ENCODE data around the gene CRELD1. TPM values are rescaled to one million over a fixed set of nuclear protein-coding genes. Genes with fewer than 3 reads are reported as not detected.

CRELD1 gene
- total RNA-seq, 4 donors from 2014 or later = 7.1 to 36.8 (median 18.9) TPM

- Histone ChIP-seq H3K4me1 (no peaks in the 10 kb centered on the region), H3K36me3 (peaks cover 0 to 36% (median 18%) of the 10 kb centered on the region in 4 donors), H3K4me3 (no peak overlapping the region), H3K27ac (no peak overlapping the region), H3K27me3 (no peaks in the 10 kb centered on the region), H3K9me3 (no peaks in the 10 kb centered on the region)
- intact Hi-C loops (cut with DNase I; ENCODE audit: low total_unique reads) = no loop called here
- TF ChIP-seq POLR2A (IDR thresholded peaks at IDR 0.05) (no peak), EP300 (IDR thresholded peaks at IDR 0.05; ENCODE audit: low read depth) (no peak), CTCF (IDR thresholded peaks at IDR 0.05) (no peak), POLR2AphosphoS5 (IDR thresholded peaks at IDR 0.05) (no peak)
- 90 to 98% methylated on average over 5 to 6 of the region's 6 CpGs for WGBS, 2 donors (ENCODE audit: low coverage in 1 of 2)
- no peak for DNase-seq
- in situ Hi-C loops (cut with MboI; ENCODE audit: low pct_ligation_motif_present in 1 of 4, low pct_unique_long_range_greater_than_20kb in 1 of 4, low sequenced_read_pairs in 3 of 4) = no loop called here
Observed at GRCh38 chr3:9965200-9965875, 31.7 kb downstream of the CRELD1 start.

GRCh38 chr3:9966841-9967240 is 33.2 kb downstream of the CRELD1 start:
- WGBS, 2 donors (ENCODE audit: low coverage in 1 of 2) = 92 to 100% methylated on average over 2 of the region's 2 CpGs
- TF ChIP-seq POLR2A (IDR thresholded peaks at IDR 0.05) (no peak), POLR2AphosphoS5 (IDR thresholded peaks at IDR 0.05) (no peak), EP300 (IDR thresholded peaks at IDR 0.05; ENCODE audit: low read depth) (no peak), CTCF (IDR thresholded peaks at IDR 0.05) (no peak)

GRCh38 chr3:9969632-9970019 is 36.0 kb downstream of the CRELD1 start:
- no peak for TF ChIP-seq EP300 (IDR thresholded peaks at IDR 0.05; ENCODE audit: low read depth)
- TF ChIP-seq POLR2AphosphoS5 (IDR thresholded peaks at IDR 0.05) = no peak
- no peak for TF ChIP-seq POLR2A (IDR thresholded peaks at IDR 0.05)
- TF ChIP-seq CTCF (IDR thresholded peaks at IDR 0.05) = no peak
- no peaks in the 10 kb centered on the region for H3K9me3 ChIP-seq
- no peak overlapping the region for H3K4me3 ChIP-seq
- WGBS, 2 donors (ENCODE audit: low coverage in 1 of 2) = 90 to 97% methylated on average over 4 of the region's 4 CpGs
- no peak overlapping the region for H3K27ac ChIP-seq
- no peak for DNase-seq
- H3K4me1 ChIP-seq = no peaks in the 10 kb centered on the region
- in situ Hi-C loops (cut with MboI; ENCODE audit: low pct_ligation_motif_present in 1 of 4, low pct_unique_long_range_greater_than_20kb in 1 of 4, low sequenced_read_pairs in 3 of 4) = no loop called here
- intact Hi-C loops (cut with DNase I; ENCODE audit: low total_unique reads) = no loop called here
- H3K27me3 ChIP-seq = no peaks in the 10 kb centered on the region
- H3K36me3 ChIP-seq = peaks cover 0 to 74% (median 29%) of the 10 kb centered on the region in 4 donors

More at GRCh38 chr3:9966841-9967240, 33.2 kb downstream of the CRELD1 start:
- in situ Hi-C loops (cut with MboI; ENCODE audit: low pct_ligation_motif_present in 1 of 4, low pct_unique_long_range_greater_than_20kb in 1 of 4, low sequenced_read_pairs in 3 of 4) (no loop called here), intact Hi-C loops (cut with DNase I; ENCODE audit: low total_unique reads) (no loop called here)
- no peak overlapping the region for H3K4me3 ChIP-seq
- peaks cover 0 to 50% (median 25%) of the 10 kb centered on the region in 4 donors for H3K36me3 ChIP-seq
- H3K9me3 ChIP-seq = no peaks in the 10 kb centered on the region
- no peaks in the 10 kb centered on the region for H3K27me3 ChIP-seq
- no peak for DNase-seq
- no peak overlapping the region for H3K27ac ChIP-seq
- no peaks in the 10 kb centered on the region for H3K4me1 ChIP-seq

- no peak for DNase-seq
- H3K9me3 ChIP-seq = no peaks in the 10 kb centered on the region
- H3K36me3 ChIP-seq = peaks cover 0 to 80% (median 31%) of the 10 kb centered on the region in 4 donors
- in situ Hi-C loops (cut with MboI; ENCODE audit: low pct_ligation_motif_present in 1 of 4, low pct_unique_long_range_greater_than_20kb in 1 of 4, low sequenced_read_pairs in 3 of 4) (no loop called here), intact Hi-C loops (cut with DNase I; ENCODE audit: low total_unique reads) (no loop called here)
- H3K4me1 ChIP-seq = no peaks in the 10 kb centered on the region
- H3K27ac ChIP-seq = no peak overlapping the region
- 68 to 73% methylated on average over 2 to 3 of the region's 3 CpGs for WGBS, 2 donors (ENCODE audit: low coverage in 1 of 2)
- no peak overlapping the region for H3K4me3 ChIP-seq
- TF ChIP-seq EP300 (IDR thresholded peaks at IDR 0.05; ENCODE audit: low read depth) = no peak
- no peak for TF ChIP-seq POLR2A (IDR thresholded peaks at IDR 0.05)
- no peak for TF ChIP-seq POLR2AphosphoS5 (IDR thresholded peaks at IDR 0.05)
- TF ChIP-seq CTCF (IDR thresholded peaks at IDR 0.05) = no peak
- H3K27me3 ChIP-seq = no peaks in the 10 kb centered on the region
Observed at GRCh38 chr3:9970020-9970652, 36.5 kb downstream of the CRELD1 start.

Data from transverse colon (tissue), 4 donors.